GM19397 (cell line): ENCODE measurements around the gene ALK.
"Not testable (repeated sequence)": the region's sequence is repeated elsewhere in the genome, so short reads cannot be mapped to it uniquely, and the experiment has no call there.

Experiments
- ATAC-seq: cut with Tn5 transposase; IDR thresholded peaks from one replicate; pipeline ENCODE4 v1.9.1; 2021; ENCODE audit warnings: mild to moderate bottlenecking, moderate library complexity; ENCODE audit not compliant: unreplicated experiment

The ALK gene

GRCh38 chr2:29761278-29761677, 160.1 kb downstream of the ALK start:
- ATAC-seq = no peak

- no peak for ATAC-seq
Observed at GRCh38 chr2:29760008-29760407, 161.4 kb downstream of the ALK start.

GRCh38 chr2:29759360-29759759, 162.0 kb downstream of the ALK start:
- no peak for ATAC-seq

- no peak for ATAC-seq
Observed at GRCh38 chr2:29755829-29756228, 165.6 kb downstream of the ALK start.

GRCh38 chr2:29755233-29755632, 166.2 kb downstream of the ALK start:
- no peak for ATAC-seq

GRCh38 chr2:29753671-29754444, 167.5 kb downstream of the ALK start:
- no peak for ATAC-seq

- ATAC-seq = no peak
Observed at GRCh38 chr2:29751390-29751789, 170.0 kb downstream of the ALK start.

- ATAC-seq = not testable (repeated sequence)
Observed at GRCh38 chr2:29750463-29750862, 170.9 kb downstream of the ALK start.

- no peak for ATAC-seq
Observed at GRCh38 chr2:29749843-29750242, 171.5 kb downstream of the ALK start.

GRCh38 chr2:29749041-29749440, 172.3 kb downstream of the ALK start:
- ATAC-seq = no peak

- ATAC-seq = no peak
Observed at GRCh38 chr2:29747786-29748470, 173.5 kb downstream of the ALK start.

GRCh38 chr2:29744976-29745375, 176.4 kb downstream of the ALK start:
- ATAC-seq = peak; percentile 70

- ATAC-seq = no peak
Observed at GRCh38 chr2:29743516-29743915, 177.9 kb downstream of the ALK start.

- no peak for ATAC-seq
Observed at GRCh38 chr2:29742656-29743055, 178.7 kb downstream of the ALK start.

- ATAC-seq = no peak
Observed at GRCh38 chr2:29741132-29741531, 180.3 kb downstream of the ALK start.

GRCh38 chr2:29733965-29734364, 187.4 kb downstream of the ALK start:
- ATAC-seq = no peak

- no peak for ATAC-seq
Observed at GRCh38 chr2:29733213-29733612, 188.2 kb downstream of the ALK start.

- no peak for ATAC-seq
Observed at GRCh38 chr2:29731948-29732347, 189.4 kb downstream of the ALK start.

GRCh38 chr2:29729932-29730331, 191.5 kb downstream of the ALK start:
- no peak for ATAC-seq

GRCh38 chr2:29729401-29729800, 192.0 kb downstream of the ALK start:
- ATAC-seq = no peak

- ATAC-seq = no peak
Observed at GRCh38 chr2:29726976-29727375, 194.4 kb downstream of the ALK start.

GRCh38 chr2:29725610-29726009, 195.8 kb downstream of the ALK start:
- ATAC-seq = no peak
